ENCODE results near the gene CLASP1.
"Not testable (repeated sequence)": the region's sequence is repeated elsewhere in the genome, so short reads cannot be mapped to it uniquely, and the experiment has no call there.

The CLASP1 gene

DNA sequence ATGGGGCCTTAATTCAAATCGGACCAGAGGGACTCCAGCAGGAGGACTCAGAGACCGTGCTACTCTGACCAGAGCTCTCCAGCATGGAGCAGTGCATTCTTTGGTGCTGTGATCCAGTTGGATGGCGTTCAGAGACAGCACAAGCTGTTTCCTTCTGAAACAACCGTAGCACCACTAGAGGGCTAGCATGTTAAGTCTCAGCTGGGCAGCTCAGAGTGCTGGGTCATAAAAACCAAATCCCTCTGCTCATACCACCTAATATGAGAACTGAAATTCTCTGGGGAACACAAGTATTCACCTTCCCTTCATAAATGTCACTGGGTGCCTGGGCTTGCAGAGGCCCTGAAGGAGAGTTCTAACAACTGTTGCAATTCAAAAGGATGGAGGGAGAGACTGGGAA lies 266.5 kb downstream of the CLASP1 start:
- TF ChIP-seq, protein P1, sequence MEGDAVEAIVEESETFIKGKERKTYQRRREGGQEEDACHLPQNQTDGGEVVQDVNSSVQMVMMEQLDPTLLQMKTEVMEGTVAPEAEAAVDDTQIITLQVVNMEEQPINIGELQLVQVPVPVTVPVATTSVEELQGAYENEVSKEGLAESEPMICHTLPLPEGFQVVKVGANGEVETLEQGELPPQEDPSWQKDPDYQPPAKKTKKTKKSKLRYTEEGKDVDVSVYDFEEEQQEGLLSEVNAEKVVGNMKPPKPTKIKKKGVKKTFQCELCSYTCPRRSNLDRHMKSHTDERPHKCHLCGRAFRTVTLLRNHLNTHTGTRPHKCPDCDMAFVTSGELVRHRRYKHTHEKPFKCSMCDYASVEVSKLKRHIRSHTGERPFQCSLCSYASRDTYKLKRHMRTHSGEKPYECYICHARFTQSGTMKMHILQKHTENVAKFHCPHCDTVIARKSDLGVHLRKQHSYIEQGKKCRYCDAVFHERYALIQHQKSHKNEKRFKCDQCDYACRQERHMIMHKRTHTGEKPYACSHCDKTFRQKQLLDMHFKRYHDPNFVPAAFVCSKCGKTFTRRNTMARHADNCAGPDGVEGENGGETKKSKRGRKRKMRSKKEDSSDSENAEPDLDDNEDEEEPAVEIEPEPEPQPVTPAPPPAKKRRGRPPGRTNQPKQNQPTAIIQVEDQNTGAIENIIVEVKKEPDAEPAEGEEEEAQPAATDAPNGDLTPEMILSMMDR (IDR thresholded peaks at IDR 0.05), result no peak
- no peaks in the 10 kb centered on the region for H3K9me3 ChIP-seq
- no peak overlapping the region for H3K4me3 ChIP-seq
- intact Hi-C loops (cut with DNase I; ENCODE audit: low total_unique reads), result no loop called here
- H3K27me3 ChIP-seq, result no peaks in the 10 kb centered on the region
- peaks cover 0 to 2% (median 0%) of the 10 kb centered on the region in 4 donors for H3K4me1 ChIP-seq
- peaks cover 67 to 85% (median 70%) of the 10 kb centered on the region in 3 donors for H3K36me3 ChIP-seq
- H3K27ac ChIP-seq, result no peak overlapping the region
- no peak for DNase-seq

DNA sequence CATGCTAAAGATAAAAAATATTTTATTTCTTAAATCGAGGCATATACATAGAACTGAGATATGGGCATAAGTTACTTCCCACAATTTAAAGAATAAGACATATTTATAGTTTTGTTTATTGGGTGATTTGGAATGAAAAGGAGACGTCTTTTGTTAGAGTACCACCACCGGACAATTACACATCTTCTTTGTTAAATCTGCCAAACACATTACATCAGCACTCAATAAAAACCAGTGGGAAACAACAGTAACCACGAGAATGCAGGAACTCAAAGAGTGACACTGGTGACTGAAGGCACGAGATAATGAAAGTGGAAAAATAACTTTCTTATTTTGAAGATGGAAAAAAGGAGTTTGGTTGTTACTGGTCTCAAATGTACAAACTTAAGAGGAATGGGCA lies 271.6 kb downstream of the CLASP1 start:
- TF ChIP-seq, protein P1 (IDR thresholded peaks at IDR 0.05), result no peak
- Histone ChIP-seq H3K9me3 (no peaks in the 10 kb centered on the region), H3K36me3 (peaks cover 67 to 93% (median 74%) of the 10 kb centered on the region in 3 donors), H3K27me3 (no peaks in the 10 kb centered on the region), H3K27ac (no peak overlapping the region), H3K4me1 (peaks cover 0 to 3% (median 0%) of the 10 kb centered on the region in 4 donors), H3K4me3 (no peak overlapping the region)
- intact Hi-C loops (cut with DNase I; ENCODE audit: low total_unique reads), result no loop called here
- no peak for DNase-seq

DNA sequence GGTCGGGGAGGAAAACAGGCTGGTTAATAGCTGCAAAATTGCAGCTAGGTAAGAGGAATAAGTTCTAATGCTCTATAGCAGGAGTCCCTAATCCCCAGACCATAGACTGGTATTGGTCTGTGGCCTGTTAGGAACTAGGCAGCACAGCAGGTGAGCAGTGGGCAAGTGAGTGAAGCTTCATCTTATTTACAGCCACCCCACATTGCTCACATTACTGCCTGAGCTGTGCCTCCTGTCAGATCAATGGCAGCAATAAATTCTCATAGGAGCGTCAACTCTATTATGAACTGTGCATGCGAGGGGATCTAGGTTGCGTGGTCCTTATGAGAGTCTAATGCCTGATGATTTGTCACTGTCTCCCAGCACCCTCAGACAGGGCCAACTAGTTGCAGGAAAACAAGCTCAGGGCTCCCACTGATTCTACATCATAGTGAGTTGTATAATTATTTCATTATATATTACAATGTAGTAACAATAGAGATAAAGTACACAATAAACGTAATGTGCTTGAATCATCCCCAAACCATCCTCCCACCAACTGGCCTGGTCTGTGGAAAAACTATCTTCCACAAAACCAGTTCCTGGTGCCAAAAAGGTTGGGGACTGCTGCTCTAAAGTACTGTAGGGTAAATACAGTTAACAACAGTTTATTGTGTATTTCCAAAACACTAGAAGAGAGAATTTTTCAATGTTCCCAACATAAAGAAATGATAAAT lies 272.6 kb downstream of the CLASP1 start:
- DNase-seq, result no peak
- Histone ChIP-seq H3K27ac (no peak overlapping the region), H3K4me1 (peaks cover 0 to 3% (median 0%) of the 10 kb centered on the region in 4 donors), H3K36me3 (peaks cover 66 to 93% (median 68%) of the 10 kb centered on the region in 3 donors), H3K27me3 (no peaks in the 10 kb centered on the region), H3K9me3 (no peaks in the 10 kb centered on the region), H3K4me3 (no peak overlapping the region)
- intact Hi-C loops (cut with DNase I; ENCODE audit: low total_unique reads), result no loop called here
- TF ChIP-seq, protein P1 (IDR thresholded peaks at IDR 0.05), result no peak

DNA sequence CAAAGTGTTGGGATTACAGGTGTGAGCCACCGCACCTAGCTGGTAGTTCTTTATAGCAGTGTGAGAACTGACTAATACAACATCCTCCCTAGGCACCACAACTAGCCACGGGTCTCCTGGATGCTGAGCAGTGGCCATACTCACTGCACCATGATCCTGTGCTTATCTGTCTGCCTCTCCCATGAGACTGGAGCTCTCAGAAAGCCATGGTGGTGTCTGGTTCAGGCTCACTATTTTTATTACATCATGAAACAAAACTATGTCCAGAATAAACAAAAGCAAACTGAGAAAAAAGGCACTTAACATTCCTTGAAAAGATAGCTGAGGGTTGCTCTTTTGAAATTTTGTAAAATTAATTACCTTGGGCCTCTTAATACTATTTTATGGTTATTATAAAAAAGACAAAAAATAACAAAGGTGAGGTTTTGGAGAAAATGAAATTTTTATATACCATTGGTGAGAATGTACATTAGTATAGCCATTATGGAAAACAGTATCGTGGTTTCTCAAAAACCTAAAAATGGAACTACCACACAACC lies 273.6 kb downstream of the CLASP1 start:
- no peak for DNase-seq
- TF ChIP-seq, protein P1 (IDR thresholded peaks at IDR 0.05), result no peak
- H3K9me3 ChIP-seq, result no peaks in the 10 kb centered on the region
- H3K27me3 ChIP-seq, result no peaks in the 10 kb centered on the region
- H3K36me3 ChIP-seq, result peaks cover 61 to 87% (median 64%) of the 10 kb centered on the region in 3 donors
- no peak overlapping the region for H3K4me3 ChIP-seq
- intact Hi-C loops (cut with DNase I; ENCODE audit: low total_unique reads), result no loop called here
- peaks cover 0 to 3% (median 0%) of the 10 kb centered on the region in 4 donors for H3K4me1 ChIP-seq
- no peak overlapping the region for H3K27ac ChIP-seq

DNA sequence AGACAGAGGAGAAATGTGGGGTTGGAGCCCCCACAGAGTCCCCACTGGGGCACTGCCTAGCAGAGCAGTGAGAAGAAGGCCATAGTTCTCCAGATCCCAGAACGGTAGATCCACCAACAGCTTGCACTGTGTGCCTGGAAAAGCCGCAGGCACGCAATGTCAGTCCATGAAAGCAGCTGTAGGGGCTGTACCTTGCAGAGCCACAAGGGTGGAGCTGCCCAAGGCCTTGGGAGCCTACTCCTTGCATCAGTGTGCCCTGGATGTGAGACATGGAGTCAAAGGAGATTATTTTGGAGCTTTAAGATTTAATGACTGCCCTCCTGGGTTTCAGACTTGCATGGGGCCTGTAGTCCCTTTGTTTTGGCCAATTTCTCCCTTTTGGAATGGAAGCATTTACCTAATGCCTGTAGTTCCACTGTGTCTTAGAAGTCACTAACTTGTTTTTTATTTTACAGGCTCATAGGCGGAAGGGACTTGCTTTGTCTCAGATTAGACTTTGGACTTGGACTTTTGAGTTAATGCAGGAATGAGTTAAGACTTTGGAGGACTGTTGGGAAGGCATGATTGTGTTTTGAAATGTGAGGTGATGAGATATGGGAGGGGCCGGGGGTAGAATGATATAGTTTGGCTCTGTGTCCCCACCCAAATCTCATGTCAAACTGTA lies 274.7 kb downstream of the CLASP1 start:
- intact Hi-C loops (cut with DNase I; ENCODE audit: low total_unique reads); H3K4me1 ChIP-seq; H3K27me3 ChIP-seq; DNase-seq; H3K4me3 ChIP-seq; H3K27ac ChIP-seq; H3K9me3 ChIP-seq: not testable (repeated sequence)
- H3K36me3 ChIP-seq, result peaks cover 52 to 76% (median 56%) of the 10 kb centered on the region in 3 donors
